Heart left ventricle (tissue), 16 donors: ENCODE data around the gene HOXD8. TPM values are rescaled to one million over a fixed set of nuclear protein-coding genes. Genes with fewer than 3 reads are reported as not detected.
A peak's percentile ranks its signal among the peaks of the same experiment; 100 is the strongest.

Source experiments
- ATAC-seq, 4 donors: fragments of 200-7000 bp; cut with Tn5 transposase; one replicate each; pipeline ENCODE4 v1.9.1; 2020 to 2022; ENCODE audit warnings: moderate library complexity in 4 of 4, mild to moderate bottlenecking in 3 of 4, moderate number of reproducible peaks in 1 of 4
- DNase-seq, 5 donors: peaks; one replicate each; pipeline ENCODE4 v3.0.0-alpha.2; 2020
- H3K27ac ChIP-seq, 12 donors: fragments of 200-600 bp; sonication (generic) in 4 of 12; one replicate each; pipeline versions ENCODE4 v1.5.0 to v1.8.0; 2016 to 2022; ENCODE audit warnings: mild to moderate bottlenecking in 2 of 12
- H3K27me3 ChIP-seq, 9 donors: fragments of 200-600 bp; sonication (generic) in 2 of 9; one replicate each; pipeline versions ENCODE4 v1.5.1 to v1.8.0; 2016 to 2022; ENCODE audit warnings: mild to moderate bottlenecking in 3 of 9
- H3K36me3 ChIP-seq, 9 donors: fragments of 200-600 bp; sonication (generic) in 2 of 9; one replicate each; pipeline versions ENCODE4 v1.5.0 to v1.8.0; 2018 to 2022; ENCODE audit warnings: mild to moderate bottlenecking in 2 of 9
- H3K4me1 ChIP-seq, 12 donors: fragments of 200-600 bp; sonication (generic) in 4 of 12; one replicate each; pipeline versions ENCODE4 v1.5.0 to v1.8.0; 2016 to 2022; ENCODE audit warnings: mild to moderate bottlenecking in 3 of 12
- H3K4me3 ChIP-seq, 12 donors: fragments of 200-600 bp; sonication (generic) in 4 of 12; one replicate each; pipeline versions ENCODE4 v1.5.0 to v1.8.0; 2017 to 2022; ENCODE audit warnings: mild to moderate bottlenecking in 9 of 12, moderate library complexity in 4 of 12
- H3K9me3 ChIP-seq, 12 donors: fragments of 200-600 bp; sonication (generic) in 4 of 12; one replicate each; pipeline versions ENCODE4 v1.5.0 to v1.8.0; 2016 to 2022; ENCODE audit warnings: mild to moderate bottlenecking in 1 of 12
- CTCF ChIP-seq, 12 donors: fragments of 200-600 bp; sonication (generic) in 4 of 12; IDR thresholded peaks; one replicate each; pipeline versions ENCODE4 v1.5.0 to v1.8.0; 2018 to 2022; ENCODE audit warnings: antibody characterized with exemption in 12 of 12, mild to moderate bottlenecking in 5 of 12
- POLR2A ChIP-seq, 2 donors: fragments of 450-650 bp; IDR thresholded peaks; one replicate each; pipeline ENCODE4 v1.6.1; 2017; ENCODE audit warnings: antibody characterized with exemption in 2 of 2, mild to moderate bottlenecking in 2 of 2, moderate library complexity in 2 of 2
- WGBS, 4 donors: extraction: QIAGEN DNeasy Blood & Tissue Kit in 2 of 4; methylation state at CpG; one replicate each; pipeline versions ENCODE4 v1.1.5 to v1.1.7; 2013 to 2018; 5-methylcytosine and 5-hydroxymethylcytosine counted together
- intact Hi-C, 10 donors: fragments of 100-400 bp; cut with DNase I; formaldehyde crosslinking; loops; one replicate each; pipeline versions ENCODE4 v1.11.1 to v1.14.2; 2022
- polyA plus RNA-seq, 2 donors: library from polyadenylated mRNA; stranded (reverse); fragments of 200-250 nt; gene quantifications; one replicate each; pipeline ENCODE4 v1.2.3, GENCODE V29; 2013
- total RNA-seq, 9 donors: library from RNA; depleted of rRNA in 2 of 9; stranded (reverse); fragments of >200 nt in 2 of 9; fragmentation: NEBNext Ultra II Directional in 3 of 9; extraction: Animal tissue kit (Norgen Biotek cat#: 25700) in 3 of 9; gene quantifications; one replicate each; pipeline versions ENCODE4 v1.1.0 to v1.2.4, GENCODE V29; 2016 to 2023
- donor health status: ischemic (EF 13 %, LVEDD 7.1; RV severe dilation, severe dysfunction).
- donor health status: healthy with polysubstance abuse.
- donor health status: DM: no; HTN: yes; CAD: no.
- donor health status: DM: no; HTN: no; CAD: no.
- donor health status: ischemic (EF 25% LVEDD 6.9; RV normal size, moderate dysfunction).
- donor health status: ischemic (EF 25% LVEDD 5.7; RV mildly dilated, moderate dysfunction).
- donor health status: healthy.
- donor health status: DM: yes; HTN: yes; CAD: no.
- donor health status: ischemic (EF 35%, LVEDD 5.7; RV mildly dilated, moderate dysfunction).
- donor health status: nonischemic (EF 11% LVEDD 7.7; RV severe dilation, severe dysfunction).
- donor health status: DM: yes; HTN: yes; CAD: no.
- donor health status: PGD.
- donor health status: ischemic (EF 29% LVEDD 5.4; RV normal size, mild dysfunction).
- donor health status: nonischemic (EF 23%, LVEDD 6.1; RV moderate dilation, normal function).

The HOXD8 gene
- total and polyA plus RNA-seq, 11 donors: 0.21 to 1.8 (median 0.53) TPM

GRCh38 chr2:176131848-176132158 lies 2.3 kb downstream of the HOXD8 start:
- DNase-seq (no peak), ATAC-seq (no peak)
- H3K27me3 ChIP-seq: peaks cover 74 to 99% (median 93%) of the 10 kb centered on the region in 9 donors
- intact Hi-C loops: loop anchor here in 2 of 10 donors (5.0 to 10.0 kb wide), 2 partner anchors 680 to 683 kb away; no protein-coding TSS in a partner anchor
- peak overlapping the region in 9 of 12 donors; percentile 8 to 61 (median 28) for H3K4me3 ChIP-seq
- H3K4me1 ChIP-seq: peaks cover 0 to 40% (median 10%) of the 10 kb centered on the region in 12 donors
- TF ChIP-seq POLR2A (IDR thresholded peaks at IDR 0.05): no peak
- no peak for TF ChIP-seq CTCF (IDR thresholded peaks at IDR 0.05)
- 18 to 26% (median 21%) methylated on average over 4 of the region's 4 CpGs for WGBS, 4 donors
- no peaks in the 10 kb centered on the region for H3K9me3 ChIP-seq
- H3K27ac ChIP-seq: peak overlapping the region in 3 of 12 donors; percentile 7 to 82 (median 41)
- no peaks in the 10 kb centered on the region for H3K36me3 ChIP-seq

- Histone ChIP-seq H3K27ac (peak overlapping the region in 3 of 12 donors; percentile 7 to 41 (median 18)), H3K27me3 (peaks cover 76 to 99% (median 94%) of the 10 kb centered on the region in 9 donors)
Observed at GRCh38 chr2:176132205-176133171, 3.0 kb downstream of the HOXD8 start.

GRCh38 chr2:176133389-176133788 lies 3.9 kb downstream of the HOXD8 start:
- no peak overlapping the region for H3K27ac ChIP-seq
- ATAC-seq (no peak), DNase-seq (no peak)
- TF ChIP-seq CTCF (IDR thresholded peaks at IDR 0.05) (no peak), POLR2A (IDR thresholded peaks at IDR 0.05) (no peak)
- no peaks in the 10 kb centered on the region for H3K9me3 ChIP-seq
- peaks cover 73 to 99% (median 96%) of the 10 kb centered on the region in 9 donors for H3K27me3 ChIP-seq
- H3K36me3 ChIP-seq: no peaks in the 10 kb centered on the region
- intact Hi-C loops: loop anchor here in 2 of 10 donors (5.0 to 10.0 kb wide), 2 partner anchors 679 to 681 kb away; no protein-coding TSS in a partner anchor
- no peak overlapping the region for H3K4me3 ChIP-seq
- H3K4me1 ChIP-seq: peaks cover 0 to 40% (median 10%) of the 10 kb centered on the region in 12 donors

More at GRCh38 chr2:176132205-176133171, 3.0 kb downstream of the HOXD8 start:
- H3K4me1 ChIP-seq: peaks cover 0 to 42% (median 10%) of the 10 kb centered on the region in 12 donors
- no peaks in the 10 kb centered on the region for H3K9me3 ChIP-seq
- no peak for DNase-seq
- intact Hi-C loops: loop anchor here in 2 of 10 donors (5.0 to 10.0 kb wide), 2 partner anchors 680 to 682 kb away; no protein-coding TSS in a partner anchor
- no peaks in the 10 kb centered on the region for H3K36me3 ChIP-seq
- no peak for ATAC-seq
- peak overlapping the region in 10 of 12 donors; percentile 8 to 61 (median 26) for H3K4me3 ChIP-seq
- WGBS, 4 donors: 9 to 23% (median 17%) methylated on average over 33 of the region's 33 CpGs
- no peak for TF ChIP-seq POLR2A (IDR thresholded peaks at IDR 0.05)
- no peak for TF ChIP-seq CTCF (IDR thresholded peaks at IDR 0.05)

GRCh38 chr2:176134035-176134434 lies 4.5 kb downstream of the HOXD8 start:
- no peak for ATAC-seq
- DNase-seq: no peak
- H3K27ac ChIP-seq: no peak overlapping the region
- no peaks in the 10 kb centered on the region for H3K9me3 ChIP-seq
- TF ChIP-seq CTCF (IDR thresholded peaks at IDR 0.05) (no peak), POLR2A (IDR thresholded peaks at IDR 0.05) (no peak)
- intact Hi-C loops: loop anchor here in 2 of 10 donors (5.0 to 10.0 kb wide), 2 partner anchors 678 to 681 kb away; no protein-coding TSS in a partner anchor
- H3K4me3 ChIP-seq: no peak overlapping the region
- H3K27me3 ChIP-seq: peaks cover 71 to 99% (median 96%) of the 10 kb centered on the region in 9 donors
- H3K36me3 ChIP-seq: no peaks in the 10 kb centered on the region
- WGBS, 4 donors: 20 to 51% (median 41%) methylated on average over 4 of the region's 4 CpGs
- H3K4me1 ChIP-seq: peaks cover 0 to 34% (median 10%) of the 10 kb centered on the region in 12 donors
